HUES48 (cell line): ENCODE data around the gene ERVH48-1.
A peak's percentile ranks its signal among the peaks of the same experiment; 100 is the strongest.
"Not testable (repeated sequence)": the region's sequence is repeated elsewhere in the genome, so short reads cannot be mapped to it uniquely, and the experiment has no call there.

Source experiments
- H3K27ac ChIP-seq: one replicate; pipeline ENCODE4 v1.7.0; 2013; ENCODE audit warnings: low read depth, low read length, inconsistent platforms
- H3K27me3 ChIP-seq: 2 replicates; pipeline ENCODE4 v1.6.1; 2013; ENCODE audit warnings: mild to moderate bottlenecking, low read length; ENCODE audit not compliant: control insufficient read depth, insufficient read depth
- H3K36me3 ChIP-seq: 2 replicates; pipeline ENCODE4 v1.6.1; 2013; ENCODE audit warnings: low read length; ENCODE audit not compliant: control insufficient read depth, insufficient read depth
- H3K4me1 ChIP-seq: 2 replicates; pipeline ENCODE4 v1.6.1; 2013; ENCODE audit warnings: mild to moderate bottlenecking, low read length; ENCODE audit not compliant: control insufficient read depth, insufficient read depth
- H3K4me3 ChIP-seq: 2 replicates; pipeline ENCODE4 v1.5.1; 2013; ENCODE audit warnings: mild to moderate bottlenecking, low read depth, low read length
- H3K9ac ChIP-seq: 2 replicates; pipeline ENCODE4 v1.6.1; 2013; ENCODE audit warnings: mild to moderate bottlenecking, low read depth, low read length, moderate library complexity
- H3K9me3 ChIP-seq: 2 replicates; pipeline ENCODE4 v1.6.1; 2013; ENCODE audit warnings: low read length; ENCODE audit not compliant: control insufficient read depth, insufficient read depth

Gene ERVH48-1

DNA sequence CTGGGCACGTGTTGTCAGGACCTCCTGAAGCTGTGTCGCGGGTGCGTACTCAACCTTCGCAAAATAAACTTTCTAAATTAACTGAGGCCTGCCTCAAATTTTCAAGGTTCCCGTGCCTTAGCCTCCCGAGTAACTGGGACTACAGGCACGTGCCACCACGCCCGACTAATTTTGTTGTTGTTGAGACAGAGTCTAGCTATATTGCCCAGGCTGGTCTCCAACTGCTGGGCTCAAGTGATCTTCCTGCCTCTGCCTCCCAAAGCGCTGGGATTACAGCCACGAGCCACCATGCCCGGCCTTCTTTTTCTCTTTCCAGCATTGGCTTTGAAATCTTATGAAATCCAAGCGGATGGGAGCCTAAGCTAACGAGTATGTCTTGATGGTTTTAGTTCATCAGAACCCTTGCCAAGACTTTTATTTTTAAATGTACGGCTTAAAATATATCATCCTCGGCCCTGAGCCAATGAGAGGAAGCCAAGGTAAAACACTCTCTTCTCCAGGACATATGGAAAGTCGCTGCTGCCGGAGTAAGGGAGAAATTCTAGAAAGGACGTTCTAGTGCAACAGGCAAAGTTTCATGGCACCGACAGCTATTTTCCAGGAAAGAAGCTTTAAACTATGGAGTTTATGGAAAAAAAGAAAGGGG, 12.7 kb upstream of the ERVH48-1 start:
- no peaks in the 10 kb centered on the region for H3K9me3 ChIP-seq
- no peaks in the 10 kb centered on the region for H3K36me3 ChIP-seq
- no peaks in the 10 kb centered on the region for H3K27me3 ChIP-seq
- H3K4me1 ChIP-seq, result peaks cover 31% of the 10 kb centered on the region
- H3K9ac ChIP-seq, result 0 out of 2 replicates have a peak overlapping the region, but pooled peaks have one; percentile 1
- no peak overlapping the region for H3K4me3 ChIP-seq
- H3K27ac ChIP-seq, result peak overlapping the region; percentile 95

DNA sequence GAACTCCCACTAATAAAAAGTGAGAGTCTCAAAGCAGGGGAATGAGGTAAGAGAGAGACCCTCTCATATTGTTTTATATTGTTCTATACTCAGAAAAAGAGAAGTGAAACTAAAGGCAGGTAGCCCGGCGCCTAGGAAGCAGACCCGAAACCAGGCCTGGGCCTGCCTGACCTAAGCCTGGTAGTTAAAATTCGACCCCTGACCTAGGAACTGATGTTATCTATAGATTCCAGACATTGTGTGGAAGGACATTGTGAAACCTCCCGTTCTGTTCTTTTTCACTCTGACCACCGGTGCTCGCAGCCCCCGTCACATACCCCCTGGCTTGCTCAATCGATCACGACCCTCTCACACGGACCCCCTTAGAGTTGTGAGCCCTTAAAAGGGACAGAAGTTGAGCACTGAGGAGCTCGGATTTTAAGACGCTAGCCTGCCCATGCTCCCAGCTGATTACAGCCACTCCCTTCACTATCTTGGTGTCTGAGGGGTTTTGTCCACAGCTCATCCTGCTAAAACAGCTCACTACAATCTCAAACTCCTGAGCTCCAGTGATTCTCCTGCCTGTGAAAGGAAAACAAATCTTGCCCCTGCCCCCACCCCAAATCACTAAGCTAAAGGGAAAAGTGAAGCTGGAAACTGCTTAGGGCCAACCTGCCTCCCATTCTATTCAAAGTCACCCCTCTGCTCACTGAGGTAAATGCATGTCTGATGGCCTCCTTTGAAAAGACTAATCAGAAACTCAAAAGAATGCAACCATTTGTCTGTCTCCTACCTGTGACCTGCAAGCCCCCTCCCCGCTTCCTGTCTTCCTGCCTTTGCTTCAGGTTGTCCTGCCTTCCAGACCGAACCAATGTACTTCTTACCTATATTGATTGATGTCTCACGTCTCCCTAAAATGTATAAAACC, 11.9 kb upstream of the ERVH48-1 start:
- H3K27me3 ChIP-seq, H3K36me3 ChIP-seq, H3K9me3 ChIP-seq: not testable (repeated sequence)
- H3K4me1 ChIP-seq, result peaks cover 33% of the 10 kb centered on the region
- peak overlapping the region; percentile 95 for H3K27ac ChIP-seq
- H3K9ac ChIP-seq, result peak overlapping the region; percentile 10; the same call in 1 of the 2 replicates
- H3K4me3 ChIP-seq, result 0 out of 2 replicates have a peak overlapping the region, but pooled peaks have one; percentile 8

DNA sequence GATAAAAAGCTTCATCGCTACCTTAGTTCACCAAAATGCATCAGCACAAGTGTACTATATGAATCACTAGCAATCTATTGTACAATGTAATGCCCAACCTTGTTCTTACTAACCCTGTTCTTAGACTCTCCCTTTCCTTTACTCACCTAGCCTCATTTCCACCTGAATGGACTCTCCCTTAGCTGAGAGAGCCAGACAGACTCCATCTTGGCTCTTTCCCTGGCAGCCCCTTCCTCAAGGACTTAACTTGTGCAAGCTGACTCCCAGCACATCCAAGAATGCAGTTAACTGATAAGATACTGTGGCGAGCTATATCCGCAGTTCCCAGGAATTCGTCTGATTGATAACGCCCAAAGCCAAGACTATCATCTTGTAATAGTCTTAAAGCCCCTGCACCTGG, 10.9 kb upstream of the ERVH48-1 start:
- not testable (repeated sequence) for H3K9me3 ChIP-seq, H3K9ac ChIP-seq, H3K4me3 ChIP-seq, H3K36me3 ChIP-seq, H3K27me3 ChIP-seq
- peak overlapping the region; percentile 95 for H3K27ac ChIP-seq
- peaks cover 33% of the 10 kb centered on the region for H3K4me1 ChIP-seq

DNA sequence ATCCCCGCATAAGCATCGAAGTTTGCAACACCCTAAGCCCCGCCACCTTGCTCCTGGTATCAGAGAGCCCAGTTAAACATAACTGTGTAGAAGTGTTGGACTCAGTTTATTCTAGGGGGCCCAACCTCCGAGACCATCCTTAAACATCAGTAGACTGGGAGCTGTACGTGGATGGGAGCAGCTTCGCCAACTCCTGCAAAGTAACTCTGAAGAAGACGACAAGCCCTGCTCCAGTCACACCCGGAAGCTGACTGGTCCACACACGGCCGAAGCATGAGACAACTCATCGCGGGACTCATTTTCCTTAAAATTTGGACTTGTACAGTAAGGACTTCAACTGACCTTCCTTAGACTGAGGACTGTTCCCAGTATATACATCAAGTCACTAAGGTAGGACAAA, 8.5 kb upstream of the ERVH48-1 start:
- not testable (repeated sequence) for H3K36me3 ChIP-seq, H3K4me3 ChIP-seq, H3K27ac ChIP-seq, H3K9ac ChIP-seq, H3K9me3 ChIP-seq, H3K27me3 ChIP-seq
- peaks cover 37% of the 10 kb centered on the region for H3K4me1 ChIP-seq

DNA sequence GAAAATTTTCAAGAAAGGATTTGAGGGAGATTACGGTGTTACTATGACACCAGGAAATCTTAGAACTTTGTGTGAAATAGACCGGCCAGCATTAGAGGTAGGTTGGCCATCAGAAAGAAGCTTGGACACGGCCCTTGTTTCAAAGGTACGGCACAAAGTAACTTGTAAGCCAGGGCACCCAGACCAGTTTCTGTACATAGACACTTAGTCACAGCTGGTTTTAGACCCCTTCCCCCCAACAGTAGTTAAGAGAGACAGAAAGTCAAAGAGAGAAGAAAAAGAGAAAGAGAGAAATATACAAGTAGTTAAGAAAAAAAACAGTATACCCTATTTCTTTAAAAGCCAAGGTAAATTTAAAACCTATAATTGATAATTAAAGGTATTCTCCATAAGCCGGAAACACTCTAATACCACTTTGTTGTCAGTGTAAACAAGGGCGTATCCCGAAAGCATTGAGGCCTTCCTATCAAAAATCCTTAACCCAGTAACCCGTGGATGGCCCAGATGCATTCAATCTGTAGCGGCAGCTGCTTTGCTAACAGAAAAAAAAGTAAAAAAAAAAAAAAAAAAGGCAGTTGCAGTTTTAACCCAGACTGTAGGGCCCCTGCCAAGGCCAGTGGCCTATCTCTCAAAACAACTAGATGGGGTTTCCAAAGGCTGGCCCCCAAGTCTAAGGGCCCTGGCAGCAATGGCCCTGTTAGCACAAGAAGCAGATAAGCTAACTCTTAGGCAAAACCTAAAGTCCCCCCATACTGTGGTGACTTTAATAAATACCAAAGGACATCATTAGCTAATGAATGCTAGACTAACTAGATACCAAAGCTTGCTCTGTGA, 7.9 kb upstream of the ERVH48-1 start:
- H3K9ac ChIP-seq, H3K9me3 ChIP-seq, H3K27me3 ChIP-seq, H3K36me3 ChIP-seq, H3K4me3 ChIP-seq: not testable (repeated sequence)
- H3K27ac ChIP-seq, result peak overlapping the region; percentile 5
- peaks cover 33% of the 10 kb centered on the region for H3K4me1 ChIP-seq

DNA sequence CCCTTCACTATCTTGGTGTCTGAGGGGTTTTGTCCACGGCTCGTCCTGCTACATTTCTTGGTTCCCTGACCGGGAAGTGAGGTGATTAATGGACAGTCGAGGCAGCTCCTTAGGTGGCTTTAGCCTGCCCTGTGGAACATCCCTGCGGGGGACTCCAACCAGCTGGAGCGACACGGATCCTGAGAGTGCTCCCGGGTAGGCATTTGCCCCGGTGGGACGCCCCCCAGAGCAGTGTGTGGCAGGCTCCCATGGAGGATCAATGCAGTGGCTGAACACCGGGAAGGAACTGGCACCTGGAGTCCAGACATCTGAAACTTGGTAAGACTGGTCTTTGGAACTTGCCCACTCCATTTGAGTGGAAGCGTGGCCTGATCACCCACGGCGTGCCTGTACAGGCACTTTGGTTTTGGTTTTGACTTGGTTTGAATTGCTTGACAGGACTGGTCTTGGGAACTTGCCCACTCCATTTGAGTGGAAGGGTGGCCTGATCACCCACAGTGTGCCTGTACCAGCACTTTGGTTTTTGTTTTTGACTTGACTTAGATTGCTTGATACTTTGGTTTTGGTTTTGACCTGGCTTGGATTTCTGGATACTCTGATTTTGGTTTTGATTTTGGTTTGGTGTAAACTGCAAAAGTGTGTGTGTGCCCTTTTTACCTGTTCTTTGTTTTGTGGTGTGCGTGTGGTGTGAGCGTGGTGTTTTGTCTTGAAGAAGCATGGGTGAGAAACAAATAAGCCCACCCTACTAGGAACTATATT, 7.1 kb upstream of the ERVH48-1 start:
- H3K4me1 ChIP-seq, result peaks cover 25% of the 10 kb centered on the region
- H3K27me3 ChIP-seq, H3K9ac ChIP-seq, H3K9me3 ChIP-seq, H3K4me3 ChIP-seq, H3K36me3 ChIP-seq: not testable (repeated sequence)
- H3K27ac ChIP-seq, result peak overlapping the region; percentile 5

DNA sequence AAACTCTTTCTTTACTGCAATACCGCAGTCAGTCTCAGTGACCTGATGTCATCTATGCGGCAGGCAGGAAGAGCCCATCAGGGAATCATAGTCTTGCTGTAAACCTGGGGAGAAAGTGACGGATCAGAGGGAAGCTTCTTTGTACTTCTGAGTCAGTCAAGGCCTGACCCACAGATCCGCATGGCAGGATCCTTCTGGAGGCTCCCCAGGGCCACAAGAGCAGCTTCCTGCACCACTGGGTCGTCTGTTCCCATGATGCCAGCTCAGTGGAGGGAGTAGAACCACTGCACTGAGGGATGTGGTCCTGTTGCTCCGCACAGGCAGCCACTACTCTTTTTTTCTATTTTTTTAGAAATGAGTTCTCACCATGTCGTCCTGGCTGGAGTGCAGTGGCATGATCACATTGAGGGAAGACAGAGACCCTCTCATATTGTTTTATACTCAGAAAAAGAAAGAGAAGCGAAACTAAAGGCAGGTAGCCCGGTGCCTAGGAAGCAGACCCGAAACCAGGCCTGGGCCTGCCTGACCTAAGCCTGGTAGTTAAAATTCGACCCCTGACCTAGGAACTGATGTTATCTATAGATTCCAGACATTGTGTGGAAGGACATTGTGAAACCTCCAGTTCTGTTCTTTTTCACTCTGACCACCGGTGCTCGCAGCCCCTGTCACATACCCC, 6.3 kb upstream of the ERVH48-1 start:
- Histone ChIP-seq H3K27ac (peak overlapping the region; percentile 67), H3K9me3 (no peaks in the 10 kb centered on the region), H3K9ac (no peak overlapping the region), H3K4me3 (no peak overlapping the region), H3K36me3 (no peaks in the 10 kb centered on the region), H3K27me3 (no peaks in the 10 kb centered on the region), H3K4me1 (peaks cover 22% of the 10 kb centered on the region)

DNA sequence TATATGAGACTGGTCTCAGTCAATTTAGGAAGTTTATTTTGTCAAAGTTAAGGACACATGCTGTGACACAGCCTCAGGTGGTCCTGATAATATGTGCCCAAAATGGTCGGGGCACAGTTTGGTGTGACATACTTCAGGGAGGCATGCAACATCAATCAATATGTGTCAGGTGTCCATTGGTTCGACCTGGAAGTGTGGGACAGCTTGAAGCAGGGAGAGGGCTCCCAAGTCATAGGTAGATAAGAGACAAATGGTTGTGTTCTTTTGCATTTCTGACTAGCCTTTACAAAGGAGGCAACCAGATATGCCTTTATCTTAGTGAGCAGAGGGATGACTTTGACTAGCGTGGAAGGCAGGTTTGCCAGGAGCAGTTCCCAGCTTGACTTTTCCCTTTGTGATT, 4.5 kb upstream of the ERVH48-1 start:
- H3K4me1 ChIP-seq, result peaks cover 14% of the 10 kb centered on the region
- H3K9ac ChIP-seq, result no peak overlapping the region
- no peaks in the 10 kb centered on the region for H3K9me3 ChIP-seq
- H3K27me3 ChIP-seq, result no peaks in the 10 kb centered on the region
- peak overlapping the region; percentile 50 for H3K27ac ChIP-seq
- H3K4me3 ChIP-seq, result no peak overlapping the region
- H3K36me3 ChIP-seq, result no peaks in the 10 kb centered on the region

DNA sequence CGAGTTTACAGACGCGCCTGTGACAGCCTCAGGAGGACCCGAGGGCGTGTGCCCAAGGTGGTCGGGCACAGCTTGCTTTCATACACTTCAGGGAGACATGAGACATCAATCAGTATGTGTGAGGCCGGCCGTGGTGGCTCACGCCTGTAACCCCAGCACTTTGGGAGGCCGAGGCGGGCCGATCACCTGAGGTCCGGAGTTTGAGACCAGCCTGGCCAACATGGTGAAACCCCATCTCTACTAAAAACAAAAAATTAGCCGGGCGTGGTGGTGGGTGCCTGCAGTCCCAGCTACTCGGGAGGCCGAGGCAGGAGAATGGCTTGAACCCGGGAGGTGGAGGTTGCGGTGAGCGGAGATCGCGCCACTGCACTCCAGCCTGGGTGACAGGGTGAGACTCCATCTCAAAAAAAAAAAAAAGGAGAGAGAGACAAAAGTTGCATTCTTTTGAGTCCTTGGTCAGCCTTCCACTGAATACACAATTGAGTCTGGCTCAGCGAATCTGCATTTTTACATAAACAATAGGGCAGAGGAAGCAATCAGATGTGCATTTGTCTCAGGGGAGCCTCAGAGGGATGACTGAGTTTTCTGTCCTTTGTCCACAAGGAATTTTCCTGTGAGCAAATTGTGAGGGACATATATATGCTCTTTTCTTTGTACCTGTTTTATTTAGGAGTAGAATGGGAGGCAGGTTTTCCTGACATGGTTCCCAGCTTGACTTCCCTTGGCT, 2.2 kb upstream of the ERVH48-1 start:
- not testable (repeated sequence) for H3K27me3 ChIP-seq, H3K9ac ChIP-seq, H3K4me3 ChIP-seq, H3K9me3 ChIP-seq, H3K36me3 ChIP-seq
- H3K4me1 ChIP-seq, result peaks cover 18% of the 10 kb centered on the region
- H3K27ac ChIP-seq, result peak overlapping the region; percentile 70
